GM23248 (cell line): ENCODE data around the gene NDC80.

Experiments
- EZH2 ChIP-seq: fragments of 200-600 bp; sonication (generic); IDR thresholded peaks from 2 replicates; pipeline ENCODE4 v1.6.1; 2018; ENCODE audit warnings: antibody characterized with exemption, mild to moderate bottlenecking; ENCODE audit not compliant: insufficient read depth, poor library complexity, severe bottlenecking
- EZH2phosphoT487 ChIP-seq: fragments of 200-600 bp; sonication (generic); IDR thresholded peaks from 2 replicates; pipeline ENCODE4 v1.6.1; 2018; ENCODE audit warnings: antibody characterized with exemption, moderate library complexity, mild to moderate bottlenecking, low read depth; ENCODE audit not compliant: insufficient read depth

DNA sequence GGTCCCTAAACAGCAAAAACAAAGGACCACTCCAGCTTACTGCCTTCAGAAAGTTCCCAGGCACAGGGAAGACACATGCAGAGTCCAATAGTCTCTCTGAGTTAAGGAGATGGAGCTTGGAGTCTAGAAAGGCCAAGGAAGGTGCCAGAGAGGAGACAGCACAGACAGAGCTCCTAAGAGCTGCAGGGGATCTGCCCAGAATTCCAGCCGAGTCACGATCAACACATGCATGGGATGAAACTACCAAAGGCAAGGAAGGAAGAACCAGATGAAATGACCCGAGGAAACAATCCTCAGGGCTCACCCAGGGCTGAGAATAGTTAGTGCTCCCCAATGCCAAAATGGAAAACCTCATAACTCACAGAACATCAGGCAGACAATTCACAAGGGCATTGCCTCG lies 15.5 kb upstream of the NDC80 start:
- no peak for TF ChIP-seq EZH2
- TF ChIP-seq EZH2phosphoT487: no peak
